ENCODE measurements around the gene NELFE. TPM values are rescaled to one million over a fixed set of nuclear protein-coding genes. Genes with fewer than 3 reads are reported as not detected.

The NELFE gene
- total RNA-seq, 1 experiment from 2014 or later, result 68.3 TPM

DNA sequence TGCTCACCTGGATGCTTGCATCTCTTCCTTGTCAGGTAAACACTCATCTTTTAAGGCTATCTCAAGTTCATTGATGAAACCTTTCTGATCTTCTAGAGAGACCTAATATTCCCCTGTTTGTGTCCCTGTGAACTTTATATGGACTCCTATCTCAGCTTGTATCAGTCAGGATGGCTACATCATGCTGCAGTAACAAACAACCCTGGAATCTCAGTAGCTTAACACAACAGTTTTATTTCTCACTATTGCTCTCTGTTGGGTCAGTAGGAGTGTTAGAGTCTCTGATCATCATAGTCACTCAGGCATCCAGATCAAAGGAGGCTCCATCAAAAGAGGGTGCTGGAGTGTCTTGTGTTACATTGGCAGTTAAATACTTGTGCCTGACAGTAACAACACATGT lies 43.4 kb downstream of the NELFE start:
- no peaks in the 10 kb centered on the region for H3K27me3 ChIP-seq (ENCODE audit: insufficient read depth, low read length)
- ChIA-PET POLR2A (no interaction called here), RAD21 (ENCODE audit: low non-redundant PET in 1 of 2, low total read pairs in 2 of 2, uncharacterized antibody in 2 of 2, unreplicated experiment in 2 of 2) (no interaction called here), CTCF (no interaction called here)
- no TSS peak for BruUV-seq (replicated peaks)
- no peaks in the 10 kb centered on the region for H4K20me1 ChIP-seq (ENCODE audit: insufficient read depth)
- TF ChIP-seq EZH2 (IDR thresholded peaks at IDR 0.05) (no peak), EZH2phosphoT487 (IDR thresholded peaks at IDR 0.05; ENCODE audit: borderline replicate concordance) (no peak), SIN3A (IDR thresholded peaks at IDR 0.05; ENCODE audit: low read depth) (no peak), POLR2AphosphoS5 (IDR thresholded peaks at IDR 0.05; ENCODE audit: low read depth, low read length) (no peak), SRF (IDR thresholded peaks at IDR 0.05; ENCODE audit: low read depth) (no peak), TCF7L2 (IDR thresholded peaks at IDR 0.05; ENCODE audit: borderline replicate concordance, extremely low read depth, insufficient read depth, insufficient read length) (no peak), ZFX (IDR thresholded peaks at IDR 0.05) (no peak), CBX3 (IDR thresholded peaks at IDR 0.05; ENCODE audit: low read depth) (no peak; the same call in 1 of the 2 replicates), EGR1 (IDR thresholded peaks at IDR 0.05; ENCODE audit: low read depth) (no peak), YY1 (IDR thresholded peaks at IDR 0.05; ENCODE audit: extremely low read depth, insufficient replicate concordance, low read depth, low read length) (no peak)
- TF ChIP-seq, protein P1, sequence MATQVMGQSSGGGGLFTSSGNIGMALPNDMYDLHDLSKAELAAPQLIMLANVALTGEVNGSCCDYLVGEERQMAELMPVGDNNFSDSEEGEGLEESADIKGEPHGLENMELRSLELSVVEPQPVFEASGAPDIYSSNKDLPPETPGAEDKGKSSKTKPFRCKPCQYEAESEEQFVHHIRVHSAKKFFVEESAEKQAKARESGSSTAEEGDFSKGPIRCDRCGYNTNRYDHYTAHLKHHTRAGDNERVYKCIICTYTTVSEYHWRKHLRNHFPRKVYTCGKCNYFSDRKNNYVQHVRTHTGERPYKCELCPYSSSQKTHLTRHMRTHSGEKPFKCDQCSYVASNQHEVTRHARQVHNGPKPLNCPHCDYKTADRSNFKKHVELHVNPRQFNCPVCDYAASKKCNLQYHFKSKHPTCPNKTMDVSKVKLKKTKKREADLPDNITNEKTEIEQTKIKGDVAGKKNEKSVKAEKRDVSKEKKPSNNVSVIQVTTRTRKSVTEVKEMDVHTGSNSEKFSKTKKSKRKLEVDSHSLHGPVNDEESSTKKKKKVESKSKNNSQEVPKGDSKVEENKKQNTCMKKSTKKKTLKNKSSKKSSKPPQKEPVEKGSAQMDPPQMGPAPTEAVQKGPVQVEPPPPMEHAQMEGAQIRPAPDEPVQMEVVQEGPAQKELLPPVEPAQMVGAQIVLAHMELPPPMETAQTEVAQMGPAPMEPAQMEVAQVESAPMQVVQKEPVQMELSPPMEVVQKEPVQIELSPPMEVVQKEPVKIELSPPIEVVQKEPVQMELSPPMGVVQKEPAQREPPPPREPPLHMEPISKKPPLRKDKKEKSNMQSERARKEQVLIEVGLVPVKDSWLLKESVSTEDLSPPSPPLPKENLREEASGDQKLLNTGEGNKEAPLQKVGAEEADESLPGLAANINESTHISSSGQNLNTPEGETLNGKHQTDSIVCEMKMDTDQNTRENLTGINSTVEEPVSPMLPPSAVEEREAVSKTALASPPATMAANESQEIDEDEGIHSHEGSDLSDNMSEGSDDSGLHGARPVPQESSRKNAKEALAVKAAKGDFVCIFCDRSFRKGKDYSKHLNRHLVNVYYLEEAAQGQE (IDR thresholded peaks at IDR 0.05; ENCODE audit: low read depth), result no peak
- TF ChIP-seq, protein P2, sequence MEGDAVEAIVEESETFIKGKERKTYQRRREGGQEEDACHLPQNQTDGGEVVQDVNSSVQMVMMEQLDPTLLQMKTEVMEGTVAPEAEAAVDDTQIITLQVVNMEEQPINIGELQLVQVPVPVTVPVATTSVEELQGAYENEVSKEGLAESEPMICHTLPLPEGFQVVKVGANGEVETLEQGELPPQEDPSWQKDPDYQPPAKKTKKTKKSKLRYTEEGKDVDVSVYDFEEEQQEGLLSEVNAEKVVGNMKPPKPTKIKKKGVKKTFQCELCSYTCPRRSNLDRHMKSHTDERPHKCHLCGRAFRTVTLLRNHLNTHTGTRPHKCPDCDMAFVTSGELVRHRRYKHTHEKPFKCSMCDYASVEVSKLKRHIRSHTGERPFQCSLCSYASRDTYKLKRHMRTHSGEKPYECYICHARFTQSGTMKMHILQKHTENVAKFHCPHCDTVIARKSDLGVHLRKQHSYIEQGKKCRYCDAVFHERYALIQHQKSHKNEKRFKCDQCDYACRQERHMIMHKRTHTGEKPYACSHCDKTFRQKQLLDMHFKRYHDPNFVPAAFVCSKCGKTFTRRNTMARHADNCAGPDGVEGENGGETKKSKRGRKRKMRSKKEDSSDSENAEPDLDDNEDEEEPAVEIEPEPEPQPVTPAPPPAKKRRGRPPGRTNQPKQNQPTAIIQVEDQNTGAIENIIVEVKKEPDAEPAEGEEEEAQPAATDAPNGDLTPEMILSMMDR (IDR thresholded peaks at IDR 0.05 in 2 of 3, conservative IDR thresholded peaks at IDR 0.05 in 1 of 3; ENCODE audit: borderline replicate concordance in 1 of 3, insufficient read depth in 1 of 3, low read depth in 2 of 3, low read length in 2 of 3), result no peak
- TF ChIP-seq, protein P3, sequence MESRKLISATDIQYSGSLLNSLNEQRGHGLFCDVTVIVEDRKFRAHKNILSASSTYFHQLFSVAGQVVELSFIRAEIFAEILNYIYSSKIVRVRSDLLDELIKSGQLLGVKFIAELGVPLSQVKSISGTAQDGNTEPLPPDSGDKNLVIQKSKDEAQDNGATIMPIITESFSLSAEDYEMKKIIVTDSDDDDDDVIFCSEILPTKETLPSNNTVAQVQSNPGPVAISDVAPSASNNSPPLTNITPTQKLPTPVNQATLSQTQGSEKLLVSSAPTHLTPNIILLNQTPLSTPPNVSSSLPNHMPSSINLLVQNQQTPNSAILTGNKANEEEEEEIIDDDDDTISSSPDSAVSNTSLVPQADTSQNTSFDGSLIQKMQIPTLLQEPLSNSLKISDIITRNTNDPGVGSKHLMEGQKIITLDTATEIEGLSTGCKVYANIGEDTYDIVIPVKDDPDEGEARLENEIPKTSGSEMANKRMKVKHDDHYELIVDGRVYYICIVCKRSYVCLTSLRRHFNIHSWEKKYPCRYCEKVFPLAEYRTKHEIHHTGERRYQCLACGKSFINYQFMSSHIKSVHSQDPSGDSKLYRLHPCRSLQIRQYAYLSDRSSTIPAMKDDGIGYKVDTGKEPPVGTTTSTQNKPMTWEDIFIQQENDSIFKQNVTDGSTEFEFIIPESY (IDR thresholded peaks at IDR 0.05; ENCODE audit: extremely low read depth, insufficient replicate concordance, low read length), result no peak
- TF ChIP-seq, protein P4, sequence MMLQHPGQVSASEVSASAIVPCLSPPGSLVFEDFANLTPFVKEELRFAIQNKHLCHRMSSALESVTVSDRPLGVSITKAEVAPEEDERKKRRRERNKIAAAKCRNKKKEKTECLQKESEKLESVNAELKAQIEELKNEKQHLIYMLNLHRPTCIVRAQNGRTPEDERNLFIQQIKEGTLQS (IDR thresholded peaks at IDR 0.05), result no peak
- ATAC-seq (no peak), DNase-seq (ENCODE audit: low read depth, low spot score) (no peak)
- H3K36me3 ChIP-seq (ENCODE audit: control insufficient read depth in 1 of 2, insufficient read depth in 2 of 2, low read length in 2 of 2), result no peaks in the 10 kb centered on the region
- no peak overlapping the region for H3K4me3 ChIP-seq (replicated peaks in 1 of 2; ENCODE audit: low read depth in 1 of 2, low read length in 2 of 2)
- no peak overlapping the region for H3K9ac ChIP-seq (ENCODE audit: low read length)
- no peaks in the 10 kb centered on the region; a peak in 1 of 4 replicates for H3K9me3 ChIP-seq (ENCODE audit: control insufficient read depth in 1 of 2, insufficient read depth in 1 of 2, low read depth in 1 of 2, low read length in 2 of 2)
- no peak overlapping the region for H3K4me2 ChIP-seq (ENCODE audit: low read length)
- peaks cover 16 to 36% of the 10 kb centered on the region in 2 experiments for H3K4me1 ChIP-seq (ENCODE audit: control insufficient read depth in 1 of 2, insufficient read depth in 2 of 2, low read length in 2 of 2)
- no peak overlapping the region for H2AFZ ChIP-seq (ENCODE audit: low read depth, low read length, poor library complexity, severe bottlenecking)
- intact Hi-C loops (cut with micrococcal nuclease), result no loop called here
- no peak overlapping the region for H3K27ac ChIP-seq (ENCODE audit: low read depth, low read length)
- no peaks in the 10 kb centered on the region for H3K9me2 ChIP-seq (ENCODE audit: insufficient read depth)
- no peaks in the 10 kb centered on the region for H3K79me2 ChIP-seq (ENCODE audit: insufficient read depth, low read length)
